22Rv1 (cell line): ENCODE results near the gene AIF1.

ENCODE experiments used
- ZFX ChIP-seq: fragments of 450-650 bp; IDR thresholded peaks from 2 replicates; pipeline ENCODE4 v1.6.1; 2017; ENCODE audit warnings: antibody characterized with exemption, borderline replicate concordance
- TF ChIP-seq, protein P1 (sequence below): fragments of 450-650 bp; IDR thresholded peaks from 2 replicates; pipeline ENCODE4 v1.5.1; 2017; ENCODE audit warnings: mild to moderate bottlenecking

DNA sequence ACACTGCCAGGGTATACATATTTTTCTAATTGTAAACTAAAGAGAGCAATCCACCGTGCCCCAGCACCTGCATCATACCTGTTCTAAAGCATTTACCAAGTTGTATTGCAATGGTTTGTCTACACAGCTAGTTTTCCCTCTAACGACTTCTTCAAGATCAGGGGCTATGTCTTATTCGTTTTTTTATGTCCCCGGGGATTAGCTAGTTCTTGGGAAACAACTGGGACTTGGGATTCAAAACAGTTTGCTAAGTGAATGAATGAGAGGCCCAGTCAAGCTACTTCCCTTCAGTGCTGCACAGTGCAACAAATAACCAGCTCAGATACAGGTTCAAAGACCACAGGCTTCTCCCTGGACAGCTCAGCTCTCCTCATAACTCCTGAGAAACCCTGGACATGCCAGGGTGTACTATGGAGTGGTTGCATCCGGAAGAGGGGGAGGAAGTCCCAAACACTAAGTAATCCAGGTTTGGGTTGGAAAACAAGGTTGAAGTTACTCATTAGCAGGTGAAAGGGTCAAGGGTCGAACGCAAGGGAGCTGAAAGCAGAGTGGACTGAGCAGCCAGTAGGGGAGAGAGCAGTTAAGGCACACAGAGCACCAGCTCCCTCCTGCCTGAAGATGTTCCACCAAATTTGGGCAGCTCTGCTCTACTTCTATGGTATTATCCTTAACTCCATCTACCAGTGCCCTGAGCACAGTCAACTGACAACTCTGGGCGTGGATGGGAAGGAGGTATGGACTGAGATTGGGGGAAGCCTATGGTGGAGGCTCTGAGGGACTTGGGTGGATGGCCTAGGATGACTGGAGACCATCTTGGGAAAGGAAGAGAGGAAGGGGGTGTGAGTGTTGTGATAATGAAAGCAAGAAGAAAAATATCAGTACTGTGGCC, 40.6 kb downstream of the AIF1 start, which contains the start of gene APOM:
- TF ChIP-seq, protein P1, sequence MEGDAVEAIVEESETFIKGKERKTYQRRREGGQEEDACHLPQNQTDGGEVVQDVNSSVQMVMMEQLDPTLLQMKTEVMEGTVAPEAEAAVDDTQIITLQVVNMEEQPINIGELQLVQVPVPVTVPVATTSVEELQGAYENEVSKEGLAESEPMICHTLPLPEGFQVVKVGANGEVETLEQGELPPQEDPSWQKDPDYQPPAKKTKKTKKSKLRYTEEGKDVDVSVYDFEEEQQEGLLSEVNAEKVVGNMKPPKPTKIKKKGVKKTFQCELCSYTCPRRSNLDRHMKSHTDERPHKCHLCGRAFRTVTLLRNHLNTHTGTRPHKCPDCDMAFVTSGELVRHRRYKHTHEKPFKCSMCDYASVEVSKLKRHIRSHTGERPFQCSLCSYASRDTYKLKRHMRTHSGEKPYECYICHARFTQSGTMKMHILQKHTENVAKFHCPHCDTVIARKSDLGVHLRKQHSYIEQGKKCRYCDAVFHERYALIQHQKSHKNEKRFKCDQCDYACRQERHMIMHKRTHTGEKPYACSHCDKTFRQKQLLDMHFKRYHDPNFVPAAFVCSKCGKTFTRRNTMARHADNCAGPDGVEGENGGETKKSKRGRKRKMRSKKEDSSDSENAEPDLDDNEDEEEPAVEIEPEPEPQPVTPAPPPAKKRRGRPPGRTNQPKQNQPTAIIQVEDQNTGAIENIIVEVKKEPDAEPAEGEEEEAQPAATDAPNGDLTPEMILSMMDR = no peak
- TF ChIP-seq ZFX = no peak
